ENCODE data around the gene DNAJC22. TPM values are rescaled to one million over a fixed set of nuclear protein-coding genes. Genes with fewer than 3 reads are reported as not detected.

The DNAJC22 gene
- total and polyA plus RNA-seq, 9 of the 15 experiments (the other 6 are each of a cell fraction or from before 2014, with no cell fraction given), result 0.10 to 1.2 (median 0.47) TPM

- no peak for TF ChIP-seq PTRF (tag; IDR thresholded peaks at IDR 0.05)
- TF ChIP-seq STAT5B (CRISPR knock-in tag; IDR thresholded peaks at IDR 0.05), result no peak
Observed at GRCh38 chr12:49366652-49367380, 20.1 kb downstream of the DNAJC22 start (continued).

GRCh38 chr12:49367381-49368239, 20.9 kb downstream of the DNAJC22 start, which contains the start of gene SPATS2:
Gene SPATS2, plus strand, starts transcription at chr12:49367462. Its CDS starts 93,551 bp downstream, at chr12:49461013.
- DNase-seq (ENCODE audit: extremely low read depth in 1 of 4, low spot score in 3 of 4) (peak in 1 of 4 experiments; percentile 96), FAIRE-seq (peak; percentile 23), ATAC-seq (peak; percentile 9)
- Histone ChIP-seq H4K20me1 (replicated peaks; ENCODE audit: control insufficient read depth, insufficient read depth, low read length) (no peaks in the 10 kb centered on the region), H3K9me1 (ENCODE audit: control insufficient read depth, insufficient read depth, low read length) (no peaks in the 10 kb centered on the region), H3K9ac (ENCODE audit: insufficient read depth in 1 of 2, low read depth in 2 of 2, low read length in 2 of 2) (peak within 1 kb of the TSS; percentile 93 to 96), H2AFZ (ENCODE audit: low read depth, low read length) (peak within 1 kb of the TSS; percentile 98), H3K27me3 (ENCODE audit: control insufficient read depth in 2 of 2, insufficient read depth in 2 of 2, low read length in 2 of 2) (no peaks in the 10 kb centered on the region), H3K9me3 (replicated peaks; ENCODE audit: control insufficient read depth, insufficient read depth, low read depth, low read length) (no peaks in the 10 kb centered on the region), H3K27ac (ENCODE audit: extremely low read depth, low read depth, low read length) (peak within 1 kb of the TSS; percentile 96), H3K4me2 (ENCODE audit: insufficient read depth, low read length) (peak within 1 kb of the TSS; percentile 99), H3K36me3 (ENCODE audit: control insufficient read depth, insufficient read depth, low read length) (peaks cover 3% of the 10 kb centered on the region; the same call in 1 of the 3 replicates), H3K4me3 (peak within 1 kb of the TSS; percentile 75), H3K79me2 (ENCODE audit: control insufficient read depth, insufficient read depth, low read length) (peaks cover 50% of the 10 kb centered on the region), H3K4me1 (replicated peaks in 1 of 2; ENCODE audit: control insufficient read depth in 2 of 2, insufficient read depth in 2 of 2, low read length in 2 of 2) (peaks cover 12 to 25% of the 10 kb centered on the region in 2 experiments; a peak in 3 of 5 replicates)
- in situ Hi-C loops (cut with MboI) (no loop called here), intact Hi-C loops (cut with micrococcal nuclease) (loop anchor here (5.0 kb wide), 1 partner anchor 55 kb away; no protein-coding TSS in a partner anchor)
- BruUV-seq (replicated peaks), result no TSS peak
- POLR2A ChIA-PET, result interaction anchor here (0.6 to 3.4 kb wide), 22 partner anchors 9 to 202 kb away, joined by 3 to 17 read pairs (median 4); partner anchors contain the start of gene DNAJC22
- WGBS (ENCODE audit: insufficient coverage, low coverage, missing lambda C conversion rate), result 1% methylated on average over 20 of the region's 52 CpGs
- CTCF ChIA-PET (ENCODE audit: low intra/inter-chr PET ratio), result no interaction called here
- peak in 1 of 2 experiments; percentile 20; a peak in 1 of 4 replicates for TF ChIP-seq HDAC1 (IDR thresholded peaks at IDR 0.05)
- no peak for TF ChIP-seq XRCC3 (IDR thresholded peaks at IDR 0.05)
- TF ChIP-seq STAT6 (CRISPR knock-in tag; IDR thresholded peaks at IDR 0.05), result no peak
- TF ChIP-seq GTF2E2 (tag; IDR thresholded peaks at IDR 0.05), result no peak; the same call in 1 of the 2 replicates
- TF ChIP-seq AFF4 (CRISPR knock-in tag; IDR thresholded peaks at IDR 0.05), result peak; percentile 55; the same call in 1 of the 2 replicates
- peak; percentile 12; the same call in 1 of the 2 replicates for TF ChIP-seq PHF8 (IDR thresholded peaks at IDR 0.05; ENCODE audit: borderline replicate concordance, low read length)
